H1 (cell line): ENCODE results near the gene RAB31. TPM values are rescaled to one million over a fixed set of nuclear protein-coding genes. Genes with fewer than 3 reads are reported as not detected.

Experiments used
- CBX5 ChIP-seq: fragments of 300-800, 300-1000 bp; sonication (generic); IDR thresholded peaks from 2 replicates; pipeline ENCODE4 v1.7.1; 2016; ENCODE audit warnings: antibody characterized with exemption, low read length, low read depth
- JUN ChIP-seq: IDR thresholded peaks from 2 replicates; pipeline ENCODE4 v1.6.1; 2011; ENCODE audit warnings: low read depth, mild to moderate bottlenecking, improper control_type of control experiment, low read length
- SIX5 ChIP-seq: IDR thresholded peaks from 2 replicates; pipeline ENCODE4 v1.6.1; 2011; ENCODE audit warnings: mild to moderate bottlenecking, low read depth, low read length
- TBP ChIP-seq: IDR thresholded peaks from 2 replicates; pipeline ENCODE4 v1.6.1; 2011; ENCODE audit warnings: low read depth, low read length, improper control_type of control experiment
- polyA plus RNA-seq, 7 experiments: library from polyadenylated mRNA; depleted of rRNA in 3 of 7; stranded (reverse) in 5 of 7; unstranded in 2 of 7; fragments of >200 nt in 5 of 7; fragments of 200-250 nt in 2 of 7; gene quantifications; 1 replicate in 5 of 7; 2 replicates in 1 of 7; 4 replicates in 1 of 7; pipeline versions ENCODE4 v1.2.1 to v1.2.3, GENCODE V29; 2011 to 2013; ENCODE audit warnings: missing spikeins in 2 of 7, mixed read lengths in 2 of 7
- total RNA-seq: library from RNA; stranded (reverse); fragmentation: NEBNext Ultra II Directional; extraction: Animal tissue kit (Norgen Biotek cat#: 25700); gene quantifications from 2 replicates; pipeline ENCODE4 v1.2.1, GENCODE V29; 2021
- TF ChIP-seq, protein P1 (sequence below), 3 experiments: IDR thresholded peaks; 1 replicate in 2 of 3; 2 replicates in 1 of 3; pipeline versions ENCODE4 v1.5.1 to v1.6.1; 2011; ENCODE audit warnings: low read length in 3 of 3, mild to moderate bottlenecking in 3 of 3, inconsistent platforms in 2 of 3, low read depth in 1 of 3, moderate library complexity in 1 of 3; ENCODE audit not compliant: insufficient read depth in 1 of 3; ENCODE audit errors: control extremely low read depth in 1 of 3

RAB31 gene
- total and polyA plus RNA-seq, 2 of the 8 experiments (the other 6 are each of a cell fraction or from before 2014, with no cell fraction given): 15.2 to 40.9 TPM

DNA sequence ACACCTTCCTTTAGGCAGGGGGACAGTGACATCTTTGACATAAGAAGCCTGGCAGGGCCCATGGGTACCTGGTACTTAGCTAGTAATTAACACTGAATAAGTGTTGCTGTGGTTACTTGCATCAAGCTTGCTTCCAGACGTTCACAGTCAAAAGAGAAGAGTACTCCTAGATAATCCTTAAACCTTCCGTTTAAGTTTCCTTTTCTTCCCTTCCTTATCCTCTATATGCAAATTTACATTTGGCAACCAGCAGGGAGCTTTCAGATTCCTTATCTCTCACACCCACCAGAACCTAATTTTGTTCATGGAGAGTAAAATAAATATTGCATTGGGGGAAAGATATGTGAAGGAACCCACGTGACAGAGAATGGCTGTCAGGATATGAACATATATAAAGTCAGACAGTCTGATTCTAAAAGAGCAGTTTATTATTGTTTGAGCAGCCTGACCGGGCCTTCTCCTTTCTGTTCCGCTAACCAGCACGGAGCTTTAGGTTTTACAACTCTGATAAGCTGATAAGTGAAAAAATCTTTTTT, 7.8 kb upstream of the RAB31 start (continued):
- TF ChIP-seq JUN: no peak
- TF ChIP-seq CBX5: no peak
- TF ChIP-seq, protein P1, sequence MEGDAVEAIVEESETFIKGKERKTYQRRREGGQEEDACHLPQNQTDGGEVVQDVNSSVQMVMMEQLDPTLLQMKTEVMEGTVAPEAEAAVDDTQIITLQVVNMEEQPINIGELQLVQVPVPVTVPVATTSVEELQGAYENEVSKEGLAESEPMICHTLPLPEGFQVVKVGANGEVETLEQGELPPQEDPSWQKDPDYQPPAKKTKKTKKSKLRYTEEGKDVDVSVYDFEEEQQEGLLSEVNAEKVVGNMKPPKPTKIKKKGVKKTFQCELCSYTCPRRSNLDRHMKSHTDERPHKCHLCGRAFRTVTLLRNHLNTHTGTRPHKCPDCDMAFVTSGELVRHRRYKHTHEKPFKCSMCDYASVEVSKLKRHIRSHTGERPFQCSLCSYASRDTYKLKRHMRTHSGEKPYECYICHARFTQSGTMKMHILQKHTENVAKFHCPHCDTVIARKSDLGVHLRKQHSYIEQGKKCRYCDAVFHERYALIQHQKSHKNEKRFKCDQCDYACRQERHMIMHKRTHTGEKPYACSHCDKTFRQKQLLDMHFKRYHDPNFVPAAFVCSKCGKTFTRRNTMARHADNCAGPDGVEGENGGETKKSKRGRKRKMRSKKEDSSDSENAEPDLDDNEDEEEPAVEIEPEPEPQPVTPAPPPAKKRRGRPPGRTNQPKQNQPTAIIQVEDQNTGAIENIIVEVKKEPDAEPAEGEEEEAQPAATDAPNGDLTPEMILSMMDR (IDR thresholded peaks at IDR 0.05; ENCODE audit: control extremely low read depth in 1 of 3, insufficient read depth in 1 of 3, low read depth in 1 of 3, low read length in 3 of 3): no peak
- TF ChIP-seq TBP: no peak
- no peak for TF ChIP-seq SIX5
